T-cell (primary cell): ENCODE measurements around the gene SLC48A1. TPM values are rescaled to one million over a fixed set of nuclear protein-coding genes. Genes with fewer than 3 reads are reported as not detected.

Experiments used
- ATAC-seq, 4 experiments: fragments of 200-7000 bp in 3 of 4; fragments of 150-1000 bp in 1 of 4; cut with Tn5 transposase; replicated peaks in 1 of 4; 1 replicate in 3 of 4; 2 replicates in 1 of 4; pipeline ENCODE4 v1.10.0; 2021; ENCODE audit warnings: moderate library complexity in 3 of 4, mild to moderate bottlenecking in 2 of 4, moderate number of reproducible peaks in 1 of 4
- CTCF ChIA-PET, 2 donors: fragments of 300-600 bp; sonication (Branson Sonifier 250); formaldehyde crosslinking; loops; one replicate each; lab custom pipeline; 2022; ENCODE audit warnings: antibody characterized with exemption in 2 of 2; lab: Charles Lee
- POLR2A ChIA-PET, 2 donors: fragments of 300-600 bp; sonication (Branson Sonifier 250); formaldehyde crosslinking; loops; one replicate each; lab custom pipeline; 2022; ENCODE audit warnings: antibody characterized with exemption in 2 of 2; lab: Charles Lee
- DNase-seq, 35 experiments: peaks; one replicate each; pipeline versions ENCODE4 v3.0.0 to v3.0.0-alpha.2; 2013 to 2023
- H3K27ac ChIP-seq: one replicate; pipeline ENCODE4 v1.5.1; 2013; ENCODE audit warnings: low read length
- H3K27me3 ChIP-seq, 2 experiments: replicated peaks in 1 of 2; 1 replicate in 1 of 2; 2 replicates in 1 of 2; pipeline versions ENCODE4 v1.6.1 to v1.7.0; 2013; ENCODE audit warnings: low read length in 1 of 2, mixed read lengths in 1 of 2; ENCODE audit not compliant: control insufficient read depth in 2 of 2, insufficient read depth in 2 of 2; ENCODE audit errors: extremely low read depth in 1 of 2
- H3K36me3 ChIP-seq, 2 donors: 1 replicate in 1 of 2; 2 replicates in 1 of 2; pipeline versions ENCODE4 v1.6.1 to v1.7.0; 2013; ENCODE audit warnings: low read length in 1 of 2; ENCODE audit not compliant: control insufficient read depth in 2 of 2, insufficient read depth in 1 of 2; ENCODE audit errors: extremely low read depth in 1 of 2
- H3K4me1 ChIP-seq, 2 experiments: 1 replicate in 1 of 2; 2 replicates in 1 of 2; pipeline versions ENCODE4 v1.6.1 to v1.7.0; 2013; ENCODE audit warnings: low read length in 2 of 2, mixed read lengths in 1 of 2; ENCODE audit not compliant: insufficient read depth in 2 of 2, control insufficient read depth in 1 of 2; ENCODE audit errors: extremely low read depth in 1 of 2
- H3K4me3 ChIP-seq, 2 donors: 1 replicate in 1 of 2; 2 replicates in 1 of 2; pipeline versions ENCODE4 v1.5.1 to v1.7.0; 2013; ENCODE audit warnings: mild to moderate bottlenecking in 2 of 2, low read length in 1 of 2, moderate library complexity in 1 of 2; ENCODE audit not compliant: control insufficient read depth in 1 of 2; ENCODE audit errors: extremely low read depth in 1 of 2
- H3K9me3 ChIP-seq: 2 replicates; pipeline ENCODE4 v1.7.0; 2013
- H3K27ac Mint-ChIP-seq, 2 donors: one replicate each; pipeline ENCODE4 v1.8.0; 2020 to 2021; ENCODE audit warnings: mild to moderate bottlenecking in 2 of 2, mixed read lengths in 2 of 2
- H3K27me3 Mint-ChIP-seq, 2 donors: one replicate each; pipeline ENCODE4 v1.8.0; 2021 to 2022; ENCODE audit warnings: mixed read lengths in 2 of 2
- H3K36me3 Mint-ChIP-seq: one replicate; pipeline ENCODE4 v1.8.0; 2021; ENCODE audit warnings: mixed read lengths
- H3K4me1 Mint-ChIP-seq, 3 donors: one replicate each; pipeline ENCODE4 v1.8.0; 2020 to 2022; ENCODE audit warnings: mixed read lengths in 3 of 3, mild to moderate bottlenecking in 1 of 3
- H3K4me3 Mint-ChIP-seq, 3 donors: one replicate each; pipeline ENCODE4 v1.8.0; 2020 to 2022; ENCODE audit warnings: mild to moderate bottlenecking in 3 of 3, mixed read lengths in 3 of 3, moderate library complexity in 3 of 3
- H3K9me3 Mint-ChIP-seq, 3 donors: one replicate each; pipeline ENCODE4 v1.8.0; 2020 to 2022; ENCODE audit warnings: mixed read lengths in 3 of 3
- WGBS: methylation state at CpG from one replicate; pipeline ENCODE4 v1.1.5; 2013; ENCODE audit warnings: missing lambda C conversion rate; ENCODE audit not compliant: insufficient coverage; 5-methylcytosine and 5-hydroxymethylcytosine counted together
- total RNA-seq, 35 experiments: library from RNA in 6 of 35; stranded (reverse) in 6 of 35; fragments of 120-200 nt in 1 of 35; gene quantifications; one replicate each; pipeline versions ENCODE4 v1.2.1 to v1.2.4 and lab custom pipeline; 2013 to 2026

Gene SLC48A1
- total RNA-seq (10 to 100 TPM in 3 of 5 donors, 1 to 10 TPM in 2; 5.8 to 13.7 (median 10.2) TPM), total RNA-seq (lab: John Stamatoyannopoulos, UW) (3.2 to 18.1 (median 8.1) reads per million in 29 experiments)
- total RNA-seq (2013), result 4.9 TPM

DNA sequence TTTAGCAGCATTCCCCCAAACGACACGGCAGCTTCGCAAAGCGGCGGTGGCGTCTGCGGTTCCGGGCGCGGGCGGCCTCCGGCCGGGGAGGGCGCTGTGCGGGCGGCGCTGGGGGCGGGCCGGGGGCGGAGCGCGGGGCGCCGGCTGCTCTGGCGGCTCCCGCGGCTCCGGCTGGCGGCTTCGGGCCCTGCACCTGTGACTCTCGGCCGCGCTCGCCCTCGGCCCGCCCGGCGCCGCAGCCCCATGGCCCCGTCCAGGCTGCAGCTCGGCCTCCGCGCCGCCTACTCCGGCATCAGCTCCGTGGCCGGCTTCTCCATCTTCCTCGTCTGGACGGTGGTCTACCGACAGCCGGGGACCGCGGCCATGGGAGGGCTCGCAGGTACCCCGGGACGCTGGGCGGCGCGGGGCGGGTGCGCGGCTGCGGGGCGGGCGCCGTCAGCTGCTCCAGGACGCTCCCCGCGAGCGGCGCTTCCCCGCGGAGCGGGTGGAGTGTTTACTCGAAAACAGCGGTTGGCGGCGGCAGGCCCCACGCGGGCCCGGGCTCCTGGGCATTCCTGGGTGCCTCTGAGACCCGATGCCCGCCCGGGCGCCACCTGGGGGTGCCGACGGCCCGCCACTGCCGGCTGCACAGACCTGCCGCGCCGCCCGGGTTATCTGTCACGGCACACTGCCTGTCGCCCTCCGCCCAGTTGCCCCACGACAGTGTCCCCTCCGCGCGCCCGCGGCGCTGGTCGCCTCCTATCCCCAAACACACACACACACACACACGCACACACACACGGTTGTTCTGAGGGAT, at the start of gene SLC48A1:
TSS of gene SLC48A1 (plus strand) at position 177 of the 796 bp plus-strand sequence. CDS start at position 244, 67 bp downstream.
- Mint-ChIP-seq H3K36me3 (no peaks in the 10 kb centered on the region), H3K4me1 (peaks cover 18 to 23% (median 23%) of the 10 kb centered on the region in 3 donors), H3K27me3 (no peaks in the 10 kb centered on the region), H3K4me3 (peak within 1 kb of the TSS; percentile 82 to 88 (median 86)), H3K9me3 (no peaks in the 10 kb centered on the region), H3K27ac (peak within 1 kb of the TSS; percentile 78 to 82)
- ChIA-PET POLR2A (no interaction called here), CTCF (interaction anchor here (0.6 to 1.7 kb wide), 5 partner anchors 29 to 68 kb away, joined by 3 to 7 read pairs (median 4); partner anchors contain the start of gene RPAP3 (in 1 of the 2))
- DNase-seq (peak; percentile 37 to 86 (median 65)), ATAC-seq (peak; percentile 91 to 93 (median 92))
- Histone ChIP-seq H3K27me3 (peaks cover 0 to 8% of the 10 kb centered on the region in 2 experiments), H3K36me3 (no peaks in the 10 kb centered on the region), H3K4me1 (peaks cover 5 to 21% of the 10 kb centered on the region in 2 experiments), H3K4me3 (peak within 1 kb of the TSS; percentile 48 to 61), H3K27ac (no peak within 1 kb of the TSS), H3K9me3 (no peaks in the 10 kb centered on the region)
- under 1% methylated on average over 94 of the region's 106 CpGs for WGBS

DNA sequence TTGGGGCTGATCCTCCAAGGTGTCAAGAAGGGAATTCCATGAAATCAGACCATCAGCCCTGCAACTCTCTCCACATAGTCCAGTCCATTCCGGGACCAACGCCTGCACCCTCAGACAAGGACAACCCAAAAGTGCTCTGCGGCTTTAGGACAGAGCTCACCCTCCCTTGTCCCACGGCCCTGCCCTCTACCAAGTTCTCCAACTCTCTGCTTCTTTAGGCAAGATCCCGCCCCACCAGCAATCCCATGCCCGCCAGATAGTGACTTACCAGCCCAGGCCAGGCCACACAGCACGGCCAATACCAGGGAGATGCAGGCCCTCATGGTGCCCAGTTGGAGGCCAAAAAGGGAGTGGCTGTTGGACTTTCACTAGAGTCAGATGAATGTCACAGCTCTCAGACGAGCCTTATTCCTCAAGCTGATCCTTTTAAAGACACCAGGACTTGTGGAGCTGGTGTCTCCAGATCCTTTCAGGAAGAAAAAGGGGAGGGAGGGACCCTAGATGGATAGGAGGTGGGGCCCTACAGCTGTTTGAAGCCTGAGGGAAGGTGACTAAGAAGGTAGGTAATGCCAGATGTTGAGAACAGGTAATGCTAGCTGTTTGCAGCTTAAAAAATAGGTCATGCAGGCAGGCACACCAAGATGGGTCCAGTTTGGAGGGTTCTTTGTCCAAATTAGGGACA, 47.8 kb upstream of the SLC48A1 start, which contains the start of gene ENDOU:
TSS of gene ENDOU (minus strand) at position 400 of the 682 bp plus-strand sequence. CDS start at position 323, 77 bp downstream.
- no peaks in the 10 kb centered on the region for H3K36me3 ChIP-seq
- Mint-ChIP-seq H3K9me3 (no peaks in the 10 kb centered on the region), H3K27ac (no peak within 1 kb of the TSS), H3K4me1 (peaks cover 16 to 25% (median 20%) of the 10 kb centered on the region in 3 donors), H3K4me3 (no peak within 1 kb of the TSS), H3K36me3 (peaks cover 20% of the 10 kb centered on the region), H3K27me3 (no peaks in the 10 kb centered on the region)
- ChIA-PET POLR2A (no interaction called here), CTCF (interaction anchor here in 1 of 2 donors (1.2 kb wide), 1 partner anchor 18 kb away, joined by 4 read pairs; no protein-coding TSS in a partner anchor)
- no peaks in the 10 kb centered on the region for H3K27me3 ChIP-seq
- DNase-seq (no peak), ATAC-seq (no peak)
- 98% methylated on average over 8 of the region's 8 CpGs for WGBS
- peaks cover 0 to 21% of the 10 kb centered on the region in 2 experiments for H3K4me1 ChIP-seq
- H3K9me3 ChIP-seq, result no peaks in the 10 kb centered on the region
- no peak within 1 kb of the TSS for H3K27ac ChIP-seq
- H3K4me3 ChIP-seq, result no peak within 1 kb of the TSS

DNA sequence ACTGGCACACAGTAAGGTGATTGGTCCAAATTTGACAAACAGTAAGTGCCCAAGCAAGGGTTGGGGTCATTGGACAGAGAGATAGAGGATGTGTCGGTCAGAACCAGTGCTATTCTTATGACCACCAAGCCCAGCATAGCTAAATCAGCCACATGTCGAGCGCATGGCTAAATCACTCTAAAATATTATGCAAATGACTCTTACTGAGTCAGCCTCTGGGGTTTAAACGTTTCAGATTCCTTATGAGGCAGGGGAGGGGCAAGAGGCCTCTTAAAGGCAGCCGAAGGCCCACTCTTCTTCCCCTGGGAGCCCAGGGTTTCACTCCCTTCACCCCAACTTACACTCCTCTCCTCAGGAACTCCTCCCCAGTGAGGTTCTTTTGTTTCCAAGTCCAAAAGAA, 47.1 kb upstream of the SLC48A1 start:
- Histone ChIP-seq H3K4me1 (peaks cover 0 to 18% of the 10 kb centered on the region in 2 experiments), H3K27me3 (no peaks in the 10 kb centered on the region), H3K27ac (no peak overlapping the region), H3K36me3 (no peaks in the 10 kb centered on the region), H3K9me3 (no peaks in the 10 kb centered on the region), H3K4me3 (no peak overlapping the region)
- peaks cover 20% of the 10 kb centered on the region for H3K36me3 Mint-ChIP-seq
- no peaks in the 10 kb centered on the region for H3K27me3 Mint-ChIP-seq
- no peak for DNase-seq
- ChIA-PET POLR2A (no interaction called here), CTCF (interaction anchor here in 1 of 2 donors (1.2 kb wide), 1 partner anchor 17 kb away, joined by 4 read pairs; no protein-coding TSS in a partner anchor)
- H3K9me3 Mint-ChIP-seq, result no peaks in the 10 kb centered on the region
- H3K4me3 Mint-ChIP-seq, result no peak overlapping the region
- no peak overlapping the region for H3K27ac Mint-ChIP-seq
- WGBS, result 100% methylated on average over 1 of the region's 5 CpGs
- ATAC-seq, result no peak
- H3K4me1 Mint-ChIP-seq, result peaks cover 13 to 22% (median 16%) of the 10 kb centered on the region in 3 donors

GRCh38 chr12:47729233-47729632, 43.8 kb upstream of the SLC48A1 start:
- ChIA-PET CTCF (no interaction called here), POLR2A (no interaction called here)
- no peak overlapping the region for H3K27ac ChIP-seq
- Mint-ChIP-seq H3K4me3 (no peak overlapping the region), H3K27me3 (no peaks in the 10 kb centered on the region), H3K27ac (no peak overlapping the region), H3K9me3 (no peaks in the 10 kb centered on the region), H3K4me1 (peaks cover 0 to 2% (median 0%) of the 10 kb centered on the region in 3 donors), H3K36me3 (peaks cover 5% of the 10 kb centered on the region)
- no peak overlapping the region for H3K4me3 ChIP-seq
- H3K27me3 ChIP-seq, result no peaks in the 10 kb centered on the region
- no peaks in the 10 kb centered on the region for H3K4me1 ChIP-seq
- H3K36me3 ChIP-seq, result no peaks in the 10 kb centered on the region
- ATAC-seq (no peak), DNase-seq (no peak)
- H3K9me3 ChIP-seq, result no peaks in the 10 kb centered on the region
- 86% methylated on average over 2 of the region's 3 CpGs for WGBS

DNA sequence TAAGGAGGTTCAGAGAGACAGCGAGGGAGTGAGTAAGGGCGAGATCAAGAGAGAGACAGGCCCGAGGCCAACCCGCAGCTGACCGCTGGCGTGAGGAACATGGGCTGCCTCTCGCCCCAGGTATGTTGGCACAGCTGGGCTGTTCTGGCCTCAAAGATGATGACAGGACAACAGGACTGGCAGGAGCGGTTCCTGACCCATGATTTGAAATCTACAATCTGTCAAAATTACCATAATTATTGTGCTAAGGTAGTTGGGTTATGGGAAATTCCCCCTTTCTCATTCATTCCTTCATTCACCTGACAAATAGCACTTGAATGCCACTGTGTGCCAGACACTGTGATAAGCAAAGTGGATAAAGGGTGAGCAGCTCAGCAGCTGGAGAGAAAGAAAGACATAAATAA, 42.7 kb upstream of the SLC48A1 start:
- DNase-seq (no peak), ATAC-seq (no peak)
- Mint-ChIP-seq H3K36me3 (peaks cover 4% of the 10 kb centered on the region), H3K4me3 (no peak overlapping the region), H3K27ac (no peak overlapping the region), H3K9me3 (no peaks in the 10 kb centered on the region), H3K4me1 (peaks cover 0 to 2% (median 0%) of the 10 kb centered on the region in 3 donors), H3K27me3 (no peaks in the 10 kb centered on the region)
- H3K4me1 ChIP-seq, result no peaks in the 10 kb centered on the region
- no peaks in the 10 kb centered on the region for H3K36me3 ChIP-seq
- CTCF ChIA-PET, result interaction anchor here (0.6 kb wide), 2 partner anchors 11 to 60 kb away, joined by 4 to 5 read pairs; no protein-coding TSS in a partner anchor
- H3K27ac ChIP-seq, result no peak overlapping the region
- no peaks in the 10 kb centered on the region for H3K9me3 ChIP-seq
- H3K4me3 ChIP-seq, result no peak overlapping the region
- 92% methylated on average over 4 of the region's 8 CpGs for WGBS
- H3K27me3 ChIP-seq, result no peaks in the 10 kb centered on the region
- POLR2A ChIA-PET, result no interaction called here

DNA sequence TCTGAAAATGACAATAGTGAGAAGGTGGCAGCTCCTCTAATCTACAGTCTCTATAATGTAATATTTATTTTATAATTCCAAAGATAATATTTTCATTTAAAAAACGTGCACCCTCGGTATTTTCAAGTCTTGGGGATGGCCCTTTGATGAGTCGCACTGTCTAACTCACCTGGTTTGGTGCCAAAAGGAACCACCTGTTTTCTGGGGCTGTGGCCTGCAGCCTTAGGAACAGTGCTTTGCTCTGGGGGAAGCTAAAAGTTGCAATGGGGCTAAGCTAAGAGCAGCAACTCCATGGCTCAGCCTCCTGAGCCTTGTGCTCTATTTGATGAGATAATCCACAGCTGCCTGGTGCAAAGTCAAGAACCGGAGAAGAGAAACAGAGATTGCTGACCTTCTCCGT, 41.3 kb upstream of the SLC48A1 start:
- no peak overlapping the region for H3K4me3 Mint-ChIP-seq
- Histone ChIP-seq H3K9me3 (no peaks in the 10 kb centered on the region), H3K4me3 (no peak overlapping the region), H3K36me3 (no peaks in the 10 kb centered on the region), H3K27me3 (no peaks in the 10 kb centered on the region), H3K27ac (no peak overlapping the region), H3K4me1 (no peaks in the 10 kb centered on the region)
- DNase-seq (no peak), ATAC-seq (no peak)
- peaks cover 4% of the 10 kb centered on the region for H3K36me3 Mint-ChIP-seq
- CTCF ChIA-PET, result no interaction called here
- POLR2A ChIA-PET, result interaction anchor here in 1 of 2 donors (0.7 kb wide), 1 partner anchor 1620 kb away, joined by 3 read pairs; no protein-coding TSS in a partner anchor
- 90% methylated on average over 2 of the region's 5 CpGs for WGBS
- H3K4me1 Mint-ChIP-seq, result peaks cover 0 to 2% (median 0%) of the 10 kb centered on the region in 3 donors
- H3K27me3 Mint-ChIP-seq, result no peaks in the 10 kb centered on the region
- H3K9me3 Mint-ChIP-seq, result no peaks in the 10 kb centered on the region
- no peak overlapping the region for H3K27ac Mint-ChIP-seq
